Breast epithelium (tissue), 4 donors: ENCODE results near the gene ZNF467. TPM values are rescaled to one million over a fixed set of nuclear protein-coding genes. Genes with fewer than 3 reads are reported as not detected.
A peak's percentile ranks its signal among the peaks of the same experiment; 100 is the strongest.

ENCODE experiments used
- DNase-seq, 2 donors: peaks; one replicate each; pipeline ENCODE4 v3.0.0-alpha.2; 2019; ENCODE audit warnings: low spot score in 2 of 2
- H3K27ac ChIP-seq, 2 donors: fragments of 200-600 bp; sonication (generic) in 1 of 2; one replicate each; pipeline ENCODE4 v1.5.1; 2016 to 2019; ENCODE audit warnings: mild to moderate bottlenecking in 1 of 2
- H3K27me3 ChIP-seq, 2 donors: fragments of 200-600 bp; sonication (generic) in 1 of 2; one replicate each; pipeline versions ENCODE4 v1.5.1 to v1.6.0; 2017 to 2019; ENCODE audit warnings: control low read depth in 1 of 2, mild to moderate bottlenecking in 1 of 2
- H3K36me3 ChIP-seq: fragments of 200-600 bp; one replicate; pipeline ENCODE4 v1.5.1; 2019
- H3K4me1 ChIP-seq, 2 donors: fragments of 200-600 bp; sonication (generic); one replicate each; pipeline ENCODE4 v1.5.1; 2016 to 2019; ENCODE audit warnings: control low read depth in 1 of 2
- H3K4me3 ChIP-seq, 3 donors: fragments of 200-600 bp; sonication (generic); 1 replicate in 2 of 3; 2 replicates in 1 of 3; pipeline ENCODE4 v1.5.1; 2016 to 2019; ENCODE audit warnings: mild to moderate bottlenecking in 3 of 3, moderate library complexity in 2 of 3
- H3K9me3 ChIP-seq, 2 donors: fragments of 200-600 bp; sonication (generic) in 1 of 2; one replicate each; pipeline ENCODE4 v1.5.1; 2016 to 2019; ENCODE audit warnings: control low read depth in 1 of 2
- CTCF ChIP-seq, 3 donors: fragments of 450-650 bp; IDR thresholded peaks; one replicate each; pipeline ENCODE4 v1.5.1; 2016 to 2017; ENCODE audit warnings: antibody characterized with exemption in 3 of 3, mild to moderate bottlenecking in 3 of 3, moderate library complexity in 3 of 3
- POLR2A ChIP-seq: fragments of 450-650 bp; IDR thresholded peaks from one replicate; pipeline ENCODE4 v1.6.1; 2016; ENCODE audit warnings: antibody characterized with exemption, mild to moderate bottlenecking, moderate library complexity
- POLR2AphosphoS5 ChIP-seq, 3 donors: sonication (generic); formaldehyde crosslinking; IDR thresholded peaks; one replicate each; pipeline ENCODE4 v1.6.1; 2017; ENCODE audit warnings: antibody characterized with exemption in 3 of 3
- intact Hi-C: fragments of 100-400 bp; cut with DNase I; formaldehyde crosslinking; loops from one replicate; pipeline ENCODE4 v1.15.1; 2023; ENCODE audit warnings: low total_unique reads
- total RNA-seq, 3 donors: library from RNA; depleted of rRNA; stranded (reverse); fragments of >200 nt; gene quantifications; one replicate each; pipeline ENCODE4 v1.1.0, GENCODE V29; 2016

The ZNF467 gene
- total RNA-seq, 3 donors from 2014 or later: 5.0 to 6.3 (median 5.9) TPM

GRCh38 chr7:149735181-149735602 is 38.2 kb downstream of the ZNF467 start:
- Histone ChIP-seq H3K27ac (peak overlapping the region in 1 of 2 donors; percentile 65), H3K9me3 (no peaks in the 10 kb centered on the region), H3K4me3 (no peak overlapping the region), H3K36me3 (no peaks in the 10 kb centered on the region), H3K4me1 (peaks cover 0 to 12% of the 10 kb centered on the region in 2 donors), H3K27me3 (no peaks in the 10 kb centered on the region)
- intact Hi-C loops: no loop called here
- DNase-seq: no peak
- TF ChIP-seq POLR2A (no peak), CTCF (IDR thresholded peaks at IDR 0.05) (no peak), POLR2AphosphoS5 (IDR thresholded peaks at IDR 0.05) (no peak)

GRCh38 chr7:149734791-149735075 is 38.7 kb downstream of the ZNF467 start:
- H3K27me3 ChIP-seq: no peaks in the 10 kb centered on the region
- no peak overlapping the region for H3K4me3 ChIP-seq
- H3K36me3 ChIP-seq: no peaks in the 10 kb centered on the region
- no peak for DNase-seq
- peak overlapping the region; percentile 25 to 65 for H3K27ac ChIP-seq
- intact Hi-C loops: no loop called here
- H3K9me3 ChIP-seq: no peaks in the 10 kb centered on the region
- peaks cover 0 to 12% of the 10 kb centered on the region in 2 donors for H3K4me1 ChIP-seq
- TF ChIP-seq POLR2AphosphoS5 (IDR thresholded peaks at IDR 0.05): no peak

GRCh38 chr7:149733924-149734790 is 39.2 kb downstream of the ZNF467 start:
- H3K9me3 ChIP-seq: no peaks in the 10 kb centered on the region
- peaks cover 0 to 12% of the 10 kb centered on the region in 2 donors for H3K4me1 ChIP-seq
- intact Hi-C loops: no loop called here
- TF ChIP-seq POLR2AphosphoS5 (IDR thresholded peaks at IDR 0.05) (no peak), POLR2A (no peak)
- no peaks in the 10 kb centered on the region for H3K27me3 ChIP-seq
- peak overlapping the region; percentile 25 to 65 for H3K27ac ChIP-seq
- no peak overlapping the region for H3K4me3 ChIP-seq
- DNase-seq: no peak
- H3K36me3 ChIP-seq: no peaks in the 10 kb centered on the region

- H3K4me3 ChIP-seq: no peak overlapping the region
- peaks cover 0 to 12% of the 10 kb centered on the region in 2 donors for H3K4me1 ChIP-seq
- no peaks in the 10 kb centered on the region for H3K36me3 ChIP-seq
- H3K9me3 ChIP-seq: no peaks in the 10 kb centered on the region
- intact Hi-C loops: no loop called here
- H3K27me3 ChIP-seq: no peaks in the 10 kb centered on the region
- peak overlapping the region in 1 of 2 donors; percentile 55 for H3K27ac ChIP-seq
- no peak for TF ChIP-seq CTCF (IDR thresholded peaks at IDR 0.05)
- TF ChIP-seq POLR2AphosphoS5 (IDR thresholded peaks at IDR 0.05): no peak
- TF ChIP-seq POLR2A: no peak
- peak in 1 of 2 donors; percentile 43 for DNase-seq
Measured at GRCh38 chr7:149733131-149733923, 40.1 kb downstream of the ZNF467 start.

GRCh38 chr7:149732611-149733010 is 40.8 kb downstream of the ZNF467 start:
- peak in 1 of 2 donors; percentile 20 for DNase-seq
- Histone ChIP-seq H3K4me1 (peaks cover 0 to 12% of the 10 kb centered on the region in 2 donors), H3K4me3 (no peak overlapping the region), H3K27ac (peak overlapping the region in 1 of 2 donors; percentile 55), H3K36me3 (peaks cover 5% of the 10 kb centered on the region), H3K27me3 (no peaks in the 10 kb centered on the region), H3K9me3 (no peaks in the 10 kb centered on the region)
- intact Hi-C loops: no loop called here
- TF ChIP-seq POLR2AphosphoS5 (IDR thresholded peaks at IDR 0.05): no peak
- no peak for TF ChIP-seq CTCF (IDR thresholded peaks at IDR 0.05)
- TF ChIP-seq POLR2A: no peak
